NCI-H82 treated with DMSO at 0.1 percent for 48 hours (cell line): ENCODE data around the gene VEZF1.

Source experiments
- DNase-seq: peaks from one replicate; lab custom pipeline; 2025; ENCODE audit not compliant: unreplicated experiment; lab: John Stamatoyannopoulos, UW

VEZF1 gene

DNA sequence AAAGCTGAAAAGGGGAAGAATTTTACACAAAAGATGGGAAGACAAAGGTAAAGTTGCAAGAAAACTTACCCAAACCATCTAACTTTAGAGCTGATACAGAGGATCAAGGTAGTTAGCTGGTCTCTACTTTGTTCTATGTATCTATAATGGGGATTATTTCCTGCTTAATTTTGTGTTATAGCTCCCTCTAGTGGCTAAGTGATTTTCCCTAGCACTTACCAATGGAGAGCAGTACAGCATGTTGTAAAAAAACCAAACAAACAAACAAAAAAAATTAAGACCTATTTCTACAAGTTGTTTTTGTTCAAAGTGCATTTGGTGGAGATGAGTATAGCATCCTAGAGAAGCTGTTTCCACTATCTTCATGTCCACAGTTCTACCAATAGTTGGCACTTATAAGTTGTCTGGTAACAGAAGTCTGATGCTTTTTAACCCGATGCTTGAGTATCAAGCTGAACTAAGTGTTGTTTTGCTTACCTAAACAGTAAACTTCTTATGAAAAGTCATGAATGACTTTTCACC, 11.5 kb upstream of the VEZF1 start:
- peak; percentile 80 for DNase-seq

DNA sequence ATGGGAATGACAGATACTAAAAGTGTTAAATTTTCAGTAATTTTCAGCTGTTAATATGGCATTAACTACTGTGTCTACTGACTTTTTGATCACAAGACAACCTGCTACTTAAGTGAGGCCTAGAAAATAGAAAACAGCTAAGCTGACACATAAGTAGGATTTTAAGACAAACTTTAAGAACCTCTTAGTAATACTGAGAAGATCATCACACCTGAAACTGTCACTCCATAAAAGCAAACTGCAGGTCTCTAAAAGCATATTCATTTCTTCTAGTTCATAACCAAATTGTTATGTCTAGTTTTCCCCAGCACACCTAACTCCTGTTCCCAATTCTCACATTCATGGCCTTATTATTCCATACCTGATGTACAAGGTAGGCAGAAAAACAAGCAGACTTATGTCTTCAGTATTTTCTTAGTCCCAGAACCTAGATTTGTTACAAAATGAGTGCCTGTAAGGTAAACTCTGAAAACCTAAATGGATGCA, 11.0 kb upstream of the VEZF1 start:
- DNase-seq = no peak

DNA sequence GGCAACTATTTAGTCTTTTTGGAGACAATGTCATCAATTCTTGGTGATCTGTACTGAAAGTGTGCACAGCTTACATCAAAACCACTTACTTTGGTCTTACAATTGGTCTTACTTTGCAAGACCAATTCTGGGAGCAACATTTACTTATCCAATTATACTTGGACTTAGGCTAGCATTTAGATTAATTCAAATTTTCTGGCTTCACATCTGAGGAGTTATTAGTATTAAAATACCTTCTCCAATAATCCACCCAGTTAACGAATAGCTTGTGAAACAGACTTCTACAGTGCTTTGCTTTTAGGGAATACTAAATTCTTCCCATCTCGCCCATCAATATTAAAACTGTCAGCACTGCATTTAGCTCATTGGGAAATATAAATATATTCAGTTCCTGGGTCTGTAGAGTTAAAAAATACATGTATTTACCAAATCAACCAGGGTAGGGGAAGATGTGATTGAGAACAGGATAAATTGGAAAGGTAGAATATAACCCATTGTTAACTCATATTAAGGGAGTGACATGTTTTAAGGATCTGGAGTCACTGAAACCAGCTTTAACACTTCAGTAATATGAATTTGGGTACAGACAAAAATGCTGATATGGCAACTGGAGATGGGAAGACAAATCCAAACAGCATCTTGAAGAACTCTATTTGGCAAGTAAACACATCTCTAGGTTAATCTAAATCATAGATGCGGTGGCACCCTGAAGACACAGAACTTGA, 9.2 kb upstream of the VEZF1 start:
- peak; percentile 49 for DNase-seq

DNA sequence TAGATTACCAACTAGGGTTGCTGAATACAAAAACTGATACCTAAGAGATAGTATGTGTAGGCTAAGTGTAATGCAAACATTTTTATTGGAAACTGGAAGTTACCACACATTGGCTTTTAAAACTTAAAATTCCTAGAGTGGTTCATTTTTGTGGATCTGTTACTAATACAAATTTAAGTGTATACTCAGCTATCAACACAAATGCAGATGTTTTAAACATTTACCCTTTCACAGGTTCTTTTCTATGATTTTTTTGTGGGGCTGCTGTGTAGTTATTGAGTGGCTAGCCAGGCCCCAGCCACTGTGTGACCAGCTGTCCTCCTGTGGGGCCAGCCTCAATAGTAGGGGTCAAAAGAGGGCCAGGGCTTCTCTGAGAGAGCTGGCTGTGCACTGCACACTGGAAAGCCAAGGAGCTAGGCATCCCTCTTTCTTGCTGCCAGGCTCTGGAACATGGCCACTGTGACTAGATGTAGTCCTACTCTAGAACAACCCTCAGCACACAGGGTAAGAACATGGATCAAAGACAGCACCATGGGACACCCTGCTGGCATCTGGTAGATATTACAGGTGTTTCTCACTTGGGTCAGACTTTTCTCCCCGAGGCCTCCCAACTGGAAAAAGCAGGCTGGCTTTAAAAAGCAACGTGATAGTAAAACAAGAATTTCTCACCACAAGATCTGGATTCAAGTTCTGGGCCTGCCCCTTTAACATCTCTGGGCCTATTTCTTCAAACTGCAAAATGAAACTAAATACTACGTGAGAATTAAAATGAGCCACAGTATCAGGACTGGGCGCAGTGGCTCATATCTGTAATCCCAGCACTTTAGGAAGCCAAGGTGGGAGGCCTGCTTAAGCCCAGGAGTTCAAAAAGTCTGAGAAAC, 7.3 kb upstream of the VEZF1 start:
- DNase-seq = peak; percentile 77

DNA sequence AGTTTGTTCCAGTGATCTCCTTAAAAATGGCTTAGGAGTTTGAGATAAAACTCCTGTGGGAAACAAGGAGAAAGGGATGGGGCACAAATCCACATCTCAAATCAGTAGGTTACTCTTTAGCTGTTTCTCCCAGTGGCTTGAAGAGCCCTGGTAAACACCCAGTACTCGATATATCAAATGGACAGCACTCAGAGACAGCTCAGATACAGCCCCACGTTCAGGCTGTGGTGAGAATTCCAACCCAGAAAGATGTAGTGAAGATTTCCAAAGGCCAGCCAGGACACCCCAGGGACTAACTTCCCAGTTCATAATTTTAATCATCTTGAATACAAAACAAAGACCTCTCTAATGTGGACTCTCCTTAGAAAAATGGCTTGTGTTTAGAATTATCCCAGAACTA, 6.4 kb upstream of the VEZF1 start:
- DNase-seq = no peak

DNA sequence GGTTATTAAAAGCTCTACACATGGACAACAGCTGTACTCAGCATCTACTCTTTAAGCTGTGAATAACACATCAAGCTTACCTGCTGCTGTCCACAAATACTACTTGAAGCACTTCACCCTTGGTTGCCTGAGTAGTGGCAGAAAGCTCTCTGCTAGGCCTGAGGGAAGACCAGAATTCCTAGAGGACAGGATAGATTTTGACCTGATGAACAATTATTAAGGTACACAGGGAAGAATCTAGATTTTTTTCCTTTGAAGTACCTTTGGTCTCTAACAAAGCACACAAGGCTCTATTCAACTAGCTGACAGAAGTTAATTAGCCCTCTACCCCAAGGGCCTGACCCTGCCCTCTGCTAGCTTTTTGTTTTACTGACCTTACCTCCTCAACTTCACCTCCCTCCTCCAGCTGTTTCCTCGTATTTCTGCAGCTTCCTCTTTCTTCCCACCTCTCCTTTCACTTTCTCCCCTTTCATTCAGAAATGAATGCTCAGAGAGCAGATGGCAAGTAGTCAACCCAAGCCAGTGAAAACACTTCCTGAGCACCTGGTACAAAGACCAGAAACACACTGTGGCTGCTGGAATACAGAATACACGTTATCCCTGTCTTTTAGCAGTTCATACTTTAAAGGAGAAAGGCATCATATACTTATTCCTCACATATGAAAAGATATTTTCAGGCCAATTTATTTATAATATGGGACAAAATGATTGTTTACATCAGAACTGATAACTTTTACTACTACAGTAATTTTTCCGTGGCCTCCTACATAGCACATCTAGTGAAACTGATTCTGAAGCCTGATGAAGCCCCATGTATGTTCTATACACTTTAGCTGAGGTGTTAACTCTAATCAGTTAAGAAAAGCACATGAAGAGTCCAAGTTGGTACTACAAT, 5.7 kb upstream of the VEZF1 start:
- no peak for DNase-seq

DNA sequence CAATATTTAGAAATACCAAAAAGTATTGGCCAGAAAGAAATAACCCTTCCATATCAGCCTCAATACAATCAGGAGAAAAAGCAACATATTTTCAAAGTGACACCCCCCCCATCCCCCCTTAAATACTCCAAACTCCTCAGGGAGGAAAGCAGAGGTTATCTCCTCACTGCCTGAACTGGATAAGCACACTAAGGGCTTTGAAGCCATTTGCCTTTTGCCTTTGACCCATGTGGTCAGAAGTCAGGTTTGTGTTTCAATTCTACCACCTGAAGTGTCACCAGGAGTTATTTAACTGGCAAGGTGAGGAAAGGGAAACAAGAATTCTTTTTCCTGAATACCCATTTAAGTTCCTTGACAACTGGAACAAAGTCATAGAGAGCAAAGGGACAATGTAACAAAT, 3.5 kb upstream of the VEZF1 start:
- no peak for DNase-seq

DNA sequence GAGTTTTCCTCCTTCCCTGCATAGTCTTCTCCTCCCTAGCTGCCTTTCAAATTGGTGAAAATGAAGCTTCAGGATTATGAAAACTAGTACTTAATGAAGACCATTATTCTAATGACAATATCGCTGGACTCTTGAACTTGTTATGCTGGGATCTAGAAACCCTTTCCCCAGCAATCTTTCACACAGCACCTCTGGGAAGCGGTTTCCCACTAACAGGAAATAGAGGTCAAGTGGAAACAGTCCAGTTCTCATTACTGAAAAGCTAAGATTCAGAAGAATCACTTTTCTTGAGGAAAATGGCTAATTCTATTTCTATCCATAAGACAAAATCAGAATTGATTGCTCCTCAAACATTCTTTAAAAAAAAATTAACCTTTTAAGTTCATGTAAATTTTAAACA, 2.0 kb upstream of the VEZF1 start:
- no peak for DNase-seq

DNA sequence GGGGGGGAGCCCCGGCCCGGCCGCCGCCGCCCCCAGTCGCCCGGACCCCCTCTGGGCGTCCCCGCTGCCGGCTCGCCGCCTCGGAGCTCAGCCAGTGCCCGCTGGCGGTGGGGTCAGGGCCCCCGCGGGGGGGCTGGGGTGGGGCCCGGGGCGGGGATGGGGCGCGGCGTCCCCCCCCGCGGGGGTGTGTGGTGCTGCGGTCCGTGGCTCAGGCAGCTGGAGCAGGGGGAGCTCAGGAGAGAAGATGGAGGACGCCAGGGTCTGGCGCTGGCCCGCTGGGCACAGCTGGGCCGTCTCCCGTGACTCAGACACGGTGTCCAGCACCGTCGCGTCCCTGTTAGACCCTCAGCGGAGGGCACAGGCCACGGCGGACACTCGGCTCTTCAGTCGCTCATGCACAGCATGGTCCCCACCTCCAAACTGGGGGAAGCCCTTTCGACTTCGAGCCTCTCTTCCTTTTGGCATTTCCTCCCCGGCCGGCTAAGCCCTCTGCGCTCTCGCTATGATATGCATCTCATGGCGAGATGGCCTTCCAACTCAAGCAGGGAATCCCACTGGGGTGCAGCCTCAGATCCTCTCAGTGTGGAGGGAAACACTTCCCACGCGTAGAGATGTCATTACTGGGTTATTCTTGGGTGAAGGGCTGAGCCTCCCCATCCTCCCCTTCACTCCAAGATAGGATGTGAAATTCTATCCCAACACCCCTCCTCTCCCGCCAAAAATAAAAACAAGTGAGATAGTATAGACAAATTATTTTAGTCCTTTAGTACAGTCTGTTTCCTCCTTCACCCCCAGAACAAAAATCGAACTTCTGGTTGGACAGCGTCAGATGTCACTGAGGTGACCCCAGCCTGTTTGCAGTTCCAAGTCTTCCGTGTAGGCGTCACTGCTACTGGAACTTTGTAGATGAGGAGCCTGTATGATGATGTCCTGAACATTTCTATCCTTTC, 522 bp upstream of the VEZF1 start:
- DNase-seq = no peak

DNA sequence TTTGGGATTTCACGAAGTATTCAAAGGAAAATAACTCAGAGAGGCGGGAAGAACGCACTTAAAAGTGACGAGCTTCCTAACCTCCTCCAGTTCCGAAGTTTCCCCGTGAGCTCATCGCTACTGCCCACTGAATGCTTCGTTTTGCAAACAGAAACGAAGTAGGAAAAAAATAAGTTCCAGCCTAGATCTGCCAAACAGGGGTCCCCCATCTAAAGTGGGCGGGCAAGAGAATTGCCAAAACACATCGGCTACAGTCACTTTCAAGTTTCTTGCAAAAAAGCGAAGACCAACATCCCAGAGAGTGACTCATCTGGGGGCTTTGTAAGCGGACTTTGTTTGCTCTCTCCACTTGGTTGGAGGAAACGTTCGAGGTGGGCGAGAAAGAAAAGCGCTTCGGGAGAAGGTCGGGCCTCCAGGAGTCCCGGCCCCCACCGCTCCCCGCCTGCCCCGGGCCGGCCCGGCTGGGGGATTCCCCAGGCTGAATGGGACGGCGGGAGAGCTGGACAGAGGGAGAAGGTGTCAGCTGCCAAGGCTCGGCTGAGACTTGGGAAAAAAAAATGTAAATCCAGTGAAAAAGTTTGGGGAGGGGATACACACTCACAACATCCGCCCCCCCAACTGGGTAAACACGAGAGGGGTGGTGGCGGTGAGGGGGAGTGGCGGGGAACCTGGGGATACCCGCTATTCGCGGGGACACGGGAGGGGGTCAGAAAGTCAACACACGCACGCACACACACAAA, 1.0 kb downstream of the VEZF1 start:
- DNase-seq = no peak

DNA sequence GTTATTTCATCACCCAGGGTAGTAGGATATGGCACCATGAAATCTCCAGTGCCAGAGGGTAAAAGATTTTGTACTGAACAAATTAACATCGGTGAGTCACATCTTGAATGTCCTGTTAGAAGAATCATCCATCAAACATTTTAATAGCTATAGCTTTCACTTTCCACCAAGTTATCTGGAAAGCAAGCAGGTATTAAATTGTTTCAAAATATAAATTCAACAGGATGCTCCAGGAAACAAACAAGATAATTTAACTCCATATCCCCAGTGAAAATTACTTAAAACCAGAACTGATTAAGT, 2.4 kb downstream of the VEZF1 start:
- no peak for DNase-seq

DNA sequence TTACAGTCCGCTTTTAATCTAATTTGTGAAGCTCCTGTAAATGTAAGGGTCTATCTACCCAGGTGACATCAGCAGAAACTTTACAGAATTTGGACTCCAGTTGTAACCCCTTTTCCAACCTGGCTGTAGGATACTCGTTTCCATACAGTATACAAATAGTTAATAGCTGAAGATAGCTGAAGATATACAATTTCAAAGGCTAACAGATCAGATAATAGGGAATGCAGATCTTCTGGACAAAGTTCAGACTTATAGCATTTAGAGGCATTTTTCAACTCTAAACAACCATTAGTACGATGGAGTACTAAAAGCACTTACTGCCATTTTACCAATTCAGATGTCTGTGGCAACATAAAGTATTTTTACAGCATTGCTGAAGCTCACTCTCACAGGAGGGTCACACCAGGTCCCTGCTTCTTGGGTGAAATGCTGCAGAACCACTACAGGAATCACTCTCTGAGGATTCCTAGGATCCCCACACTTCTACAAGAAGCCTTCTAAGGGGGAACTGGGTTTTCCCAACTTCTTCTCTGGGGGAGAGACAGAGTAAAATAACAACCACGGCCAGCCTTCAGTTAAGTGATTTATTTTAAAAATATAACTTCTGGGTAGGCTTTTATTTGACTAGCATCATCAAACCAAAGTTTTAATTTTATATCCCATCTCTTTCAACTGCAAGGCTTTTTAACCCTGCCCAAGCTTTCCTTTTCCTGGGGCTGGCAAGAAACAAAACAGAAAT, 2.9 kb downstream of the VEZF1 start:
- no peak for DNase-seq

DNA sequence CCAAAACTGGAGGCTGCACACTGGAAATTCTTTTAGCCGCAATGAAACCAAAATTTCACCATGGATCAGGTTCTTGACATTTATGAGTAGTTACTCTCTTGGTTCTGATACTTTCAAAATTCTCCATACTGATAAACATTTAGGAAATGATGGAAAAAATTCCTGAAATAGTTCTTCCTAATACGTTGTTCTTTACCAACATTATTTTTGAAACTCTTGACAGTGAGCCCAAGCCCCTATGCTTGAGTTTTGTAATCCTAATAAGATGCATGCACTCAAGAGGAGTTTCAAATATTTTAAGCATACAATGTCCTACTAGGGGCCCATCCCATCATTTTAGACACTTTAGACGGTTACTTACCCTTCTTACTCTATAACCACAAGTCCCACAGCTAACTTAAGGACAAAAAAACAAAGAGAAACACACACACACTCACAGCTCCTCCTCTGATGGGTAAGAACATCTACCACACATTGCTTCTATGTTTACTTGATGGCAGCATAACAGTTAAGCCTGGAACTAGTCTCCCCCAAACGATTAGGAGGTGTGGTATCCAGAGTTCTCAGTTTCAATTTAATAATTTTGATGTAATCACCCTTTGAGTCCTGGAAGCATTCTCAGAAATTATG, 3.7 kb downstream of the VEZF1 start:
- no peak for DNase-seq

DNA sequence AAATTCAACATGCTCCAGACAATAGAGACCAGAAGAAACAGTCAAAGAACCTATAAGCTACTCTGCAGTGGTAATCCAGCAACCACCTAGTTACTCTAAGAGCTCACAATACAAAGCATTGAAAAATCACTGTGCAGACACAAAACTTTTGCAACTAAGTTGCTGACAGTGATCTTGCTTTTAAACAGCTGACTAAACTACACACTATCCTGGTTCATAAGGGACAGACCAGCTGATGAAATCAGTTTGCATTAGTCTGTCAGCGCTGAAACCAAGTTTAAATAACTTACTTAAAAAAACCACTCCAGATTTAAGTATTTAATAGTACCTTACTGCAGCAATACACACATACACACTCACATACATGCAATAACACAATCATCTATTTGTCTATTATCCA, 4.6 kb downstream of the VEZF1 start:
- DNase-seq = no peak

DNA sequence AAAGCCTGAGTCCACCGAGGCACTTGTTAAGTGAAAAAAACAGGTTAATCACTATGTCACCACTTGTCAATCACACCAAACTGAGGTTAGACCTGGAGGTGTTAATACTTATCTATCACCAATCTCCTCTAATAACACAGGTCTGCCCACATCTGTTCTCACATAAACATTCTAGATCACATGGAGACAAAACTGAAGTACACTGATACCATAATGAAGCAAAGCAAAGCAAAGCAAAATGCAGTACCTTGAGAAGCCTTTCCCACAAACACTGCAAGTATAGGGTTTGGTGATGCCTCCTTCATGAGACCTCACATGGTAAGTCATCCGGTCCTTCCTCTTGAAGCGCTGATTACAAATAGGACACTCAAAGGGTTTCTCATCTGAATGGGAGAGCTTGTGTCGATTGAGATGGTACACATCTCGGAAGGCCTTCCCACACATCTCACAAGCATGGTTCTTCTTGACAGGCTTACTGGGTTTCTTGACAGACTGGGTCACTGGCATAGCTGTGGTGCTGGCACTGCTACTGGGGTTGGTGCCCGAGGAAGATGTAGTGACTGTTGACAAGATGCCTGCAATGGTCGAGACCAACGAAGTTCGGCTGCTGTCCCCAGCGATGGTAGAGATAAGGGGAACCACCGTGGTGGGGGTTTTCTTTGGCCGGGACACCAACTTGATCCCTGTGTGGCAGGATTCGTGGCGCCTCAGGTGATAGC, 5.4 kb downstream of the VEZF1 start:
- DNase-seq = no peak

DNA sequence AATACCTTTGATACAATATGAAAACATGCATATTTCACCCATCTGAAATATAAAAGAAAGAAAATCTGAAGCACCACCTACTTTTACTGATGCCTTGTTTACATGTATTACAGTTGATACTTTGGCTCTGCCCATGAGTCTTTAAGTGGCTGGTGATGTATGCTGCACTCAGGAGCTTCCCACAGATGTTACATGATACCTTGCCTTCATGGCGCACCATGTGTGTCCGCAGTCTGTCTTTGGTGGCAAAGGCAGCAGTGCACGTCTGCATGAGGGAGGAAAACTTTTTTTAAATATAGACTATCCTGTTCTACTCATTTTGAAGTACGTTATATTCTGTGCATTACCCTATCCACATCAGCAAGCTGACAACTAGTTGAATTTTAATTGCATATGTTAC, 7.5 kb downstream of the VEZF1 start:
- DNase-seq = no peak

DNA sequence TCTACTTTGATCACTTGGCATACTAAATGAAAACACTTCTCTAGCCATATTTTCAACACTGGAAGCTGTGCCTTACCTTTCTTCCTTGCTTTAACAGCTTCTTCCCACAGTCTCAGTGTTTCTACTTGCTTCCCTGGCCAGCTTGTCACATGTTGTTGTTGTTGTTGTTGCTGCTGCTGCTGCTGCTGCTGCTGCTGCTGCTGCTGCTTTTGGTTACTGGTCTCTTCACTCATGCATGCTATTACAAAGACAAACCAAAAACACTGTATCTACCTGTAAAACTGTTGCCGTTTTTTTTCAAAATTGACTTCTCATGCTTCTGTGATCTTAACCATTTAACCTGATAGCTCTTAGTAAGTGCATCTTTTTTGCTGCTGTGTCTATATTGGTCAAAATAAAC, 9.0 kb downstream of the VEZF1 start:
- no peak for DNase-seq

DNA sequence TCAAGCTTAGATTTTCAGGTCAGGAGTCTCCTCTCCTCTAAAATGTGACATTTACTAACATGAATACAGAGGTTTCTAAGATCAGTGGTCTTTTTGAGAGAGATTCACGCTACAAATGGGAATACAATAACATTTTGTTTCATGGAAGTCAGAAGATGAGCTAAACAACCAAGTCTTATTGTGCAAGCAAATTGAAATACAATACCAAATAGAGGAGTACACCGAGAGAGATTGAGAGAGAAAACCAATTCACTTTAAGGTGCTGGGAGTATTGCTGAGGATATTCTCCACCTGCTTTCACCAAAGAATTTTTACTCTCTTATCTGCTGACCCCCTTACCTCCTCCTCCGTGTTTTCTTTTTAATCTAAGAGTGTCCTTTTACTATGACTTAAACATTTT, 11.5 kb downstream of the VEZF1 start:
- DNase-seq = no peak
